H1 (cell line): Measurements from ENCODE around the gene TIA1. TPM values are rescaled to one million over a fixed set of nuclear protein-coding genes. Genes with fewer than 3 reads are reported as not detected.

ENCODE experiments used
- CTCF ChIA-PET: fragments of 300-600 bp; sonication (Branson Sonifier 250); formaldehyde crosslinking; loops from one replicate; lab custom pipeline; 2021; ENCODE audit not compliant: partially characterized antibody; lab: Charles Lee
- POLR2A ChIA-PET: fragments of 300-600 bp; sonication (Branson Sonifier 250); formaldehyde crosslinking; loops from one replicate; lab custom pipeline; 2021; ENCODE audit warnings: inconsistent platforms; ENCODE audit not compliant: partially characterized antibody; lab: Charles Lee
- DNase-seq, 2 experiments: peaks; one replicate each; pipeline versions ENCODE4 v3.0.0 to v3.0.0-alpha.2; 2010 to 2022; ENCODE audit warnings: low spot score in 2 of 2, low read depth in 1 of 2, mixed read lengths in 1 of 2
- FAIRE-seq: peaks from 2 replicates; lab custom pipeline; 2011; peaks lifted over from hg19 to GRCh38; lab: Jason Lieb, UNC
- H2AFZ ChIP-seq: 2 replicates; pipeline ENCODE4 v1.8.1; 2012; ENCODE audit warnings: low read length, inconsistent platforms
- H2AK5ac ChIP-seq: 2 replicates; pipeline ENCODE4 v1.6.1; 2013; ENCODE audit warnings: low read depth, low read length
- H2BK120ac ChIP-seq: replicated peaks from 2 replicates; pipeline ENCODE3; 2013; ENCODE audit warnings: low read depth, low read length, inconsistent platforms
- H2BK12ac ChIP-seq: 2 replicates; pipeline ENCODE4 v1.6.1; 2013; ENCODE audit warnings: low read depth, low read length
- H2BK15ac ChIP-seq: 2 replicates; pipeline ENCODE4 v1.6.1; 2013; ENCODE audit warnings: low read length
- H2BK20ac ChIP-seq: 2 replicates; pipeline ENCODE4 v1.6.1; 2013; ENCODE audit warnings: low read length
- H2BK5ac ChIP-seq: 2 replicates; pipeline ENCODE4 v1.6.1; 2013; ENCODE audit warnings: low read depth, low read length
- H3K14ac ChIP-seq: 2 replicates; pipeline ENCODE4 v1.6.1; 2013; ENCODE audit warnings: inconsistent platforms; ENCODE audit not compliant: insufficient read length
- H3K18ac ChIP-seq: 2 replicates; pipeline ENCODE4 v1.6.1; 2013; ENCODE audit warnings: low read length; ENCODE audit errors: extremely low read depth
- H3K23ac ChIP-seq: 2 replicates; pipeline ENCODE4 v1.6.1; 2013; ENCODE audit warnings: inconsistent platforms; ENCODE audit not compliant: insufficient read length
- H3K23me2 ChIP-seq: 2 replicates; pipeline ENCODE4 v1.6.1; 2013; ENCODE audit warnings: low read depth, low read length
- H3K27ac ChIP-seq: 2 replicates; pipeline ENCODE4 v1.6.1; 2011; ENCODE audit warnings: low read depth, low read length, inconsistent platforms
- H3K27me3 ChIP-seq, 4 experiments: replicated peaks in 1 of 4; 1 replicate in 1 of 4; 2 replicates in 3 of 4; pipeline versions ENCODE4 v1.6.1 to v1.8.1; 2011 to 2013; ENCODE audit warnings: low read length in 3 of 4, mild to moderate bottlenecking in 3 of 4, inconsistent platforms in 2 of 4, mixed read lengths in 2 of 4, moderate library complexity in 1 of 4; ENCODE audit not compliant: control insufficient read depth in 3 of 4, insufficient read depth in 3 of 4; ENCODE audit errors: extremely low read depth in 1 of 4
- H3K36me3 ChIP-seq, 4 experiments: 2 replicates each; pipeline versions ENCODE4 v1.6.1 to v1.8.1; 2011 to 2013; ENCODE audit warnings: mild to moderate bottlenecking in 4 of 4, low read length in 3 of 4, moderate library complexity in 2 of 4, control low read depth in 1 of 4, inconsistent platforms in 1 of 4; ENCODE audit not compliant: insufficient read depth in 4 of 4, control insufficient read depth in 2 of 4
- H3K4ac ChIP-seq: replicated peaks from 2 replicates; pipeline ENCODE3; 2013; ENCODE audit warnings: low read length, low read depth, mixed read lengths, inconsistent platforms; ENCODE audit not compliant: insufficient read length
- H3K4me1 ChIP-seq, 4 experiments: replicated peaks in 1 of 4; 1 replicate in 1 of 4; 2 replicates in 3 of 4; pipeline versions ENCODE4 v1.6.1 to v1.8.1; 2011 to 2013; ENCODE audit warnings: low read length in 3 of 4, inconsistent platforms in 2 of 4, mixed read lengths in 1 of 4; ENCODE audit not compliant: insufficient read depth in 4 of 4, control insufficient read depth in 3 of 4
- H3K4me2 ChIP-seq, 2 experiments: 2 replicates each; pipeline versions ENCODE4 v1.6.1 to v1.8.1; 2011 to 2013; ENCODE audit warnings: low read depth in 2 of 2, low read length in 2 of 2, control low read depth in 1 of 2, inconsistent platforms in 1 of 2, mild to moderate bottlenecking in 1 of 2; ENCODE audit not compliant: insufficient read depth in 1 of 2
- H3K4me3 ChIP-seq, 4 experiments: fragments of 200-600, 300-600 bp in 1 of 4; sonication (generic), shearing (Covaris generic), sonication (Bioruptor Twin) in 1 of 4; 2 replicates each; pipeline versions ENCODE4 v1.5.1 to v1.8.1; 2011 to 2016; ENCODE audit warnings: low read length in 4 of 4, low read depth in 3 of 4, control low read depth in 2 of 4, inconsistent platforms in 2 of 4, mild to moderate bottlenecking in 2 of 4, mixed read lengths in 1 of 4, moderate library complexity in 1 of 4; ENCODE audit not compliant: insufficient read depth in 2 of 4; ENCODE audit errors: extremely low read depth in 1 of 4
- H3K56ac ChIP-seq: replicated peaks from 2 replicates; pipeline ENCODE3; 2013; ENCODE audit warnings: low read depth, mild to moderate bottlenecking, mixed read lengths, low read length, inconsistent platforms; ENCODE audit not compliant: insufficient read length
- H3K79me1 ChIP-seq: 2 replicates; pipeline ENCODE4 v1.6.1; 2013; ENCODE audit warnings: low read depth, low read length, control low read depth
- H3K79me2 ChIP-seq, 2 experiments: 2 replicates each; pipeline versions ENCODE4 v1.6.1 to v1.8.1; 2012 to 2013; ENCODE audit warnings: low read length in 2 of 2, mild to moderate bottlenecking in 2 of 2, inconsistent platforms in 1 of 2; ENCODE audit not compliant: insufficient read depth in 2 of 2, control insufficient read depth in 1 of 2
- H3K9ac ChIP-seq, 4 experiments: replicated peaks in 1 of 4; 1 replicate in 1 of 4; 2 replicates in 3 of 4; pipeline versions ENCODE4 v1.6.1 to v1.8.1; 2011 to 2013; ENCODE audit warnings: low read depth in 3 of 4, low read length in 3 of 4, control low read depth in 2 of 4, mild to moderate bottlenecking in 2 of 4, moderate library complexity in 2 of 4, inconsistent platforms in 1 of 4; ENCODE audit errors: extremely low read depth in 1 of 4
- H3K9me3 ChIP-seq, 2 experiments: 2 replicates each; pipeline versions ENCODE4 v1.6.1 to v1.8.1; 2012 to 2013; ENCODE audit warnings: mild to moderate bottlenecking in 2 of 2, moderate library complexity in 2 of 2, control low read depth in 1 of 2, inconsistent platforms in 1 of 2, low read depth in 1 of 2, low read length in 1 of 2, mixed read lengths in 1 of 2; ENCODE audit not compliant: insufficient read depth in 2 of 2
- H4K20me1 ChIP-seq, 2 experiments: replicated peaks in 1 of 2; 2 replicates each; pipeline versions ENCODE3 to v1.8.1; 2011 to 2013; ENCODE audit warnings: inconsistent platforms in 2 of 2, low read length in 2 of 2, mild to moderate bottlenecking in 1 of 2; ENCODE audit not compliant: insufficient read depth in 2 of 2, control insufficient read depth in 1 of 2
- H4K5ac ChIP-seq: 2 replicates; pipeline ENCODE4 v1.6.1; 2013; ENCODE audit warnings: low read length, low read depth, mixed read lengths, inconsistent platforms; ENCODE audit not compliant: insufficient read length
- H4K8ac ChIP-seq: 2 replicates; pipeline ENCODE4 v1.8.0; 2013; ENCODE audit warnings: mild to moderate bottlenecking, moderate library complexity, low read length, inconsistent platforms; ENCODE audit not compliant: insufficient read depth; ENCODE audit errors: extremely low read depth
- H4K91ac ChIP-seq: replicated peaks from 2 replicates; pipeline ENCODE3; 2013; ENCODE audit warnings: low read length, mixed read lengths, inconsistent platforms; ENCODE audit not compliant: insufficient read length
- TAF7 ChIP-seq: optimal IDR thresholded peaks from 2 replicates; pipeline ENCODE3; 2011; ENCODE audit warnings: low read depth, mild to moderate bottlenecking, inconsistent platforms, low read length, moderate library complexity, borderline replicate concordance
- whole genome bisulfite sequencing, 2 experiments: shearing (Covaris generic) in 1 of 2; methylation state at CpG; one replicate each; pipeline versions ENCODE4 v1.1.6 to v1.1.7; 2013 to 2015; ENCODE audit warnings: low lambda C conversion rate in 2 of 2, mixed read lengths in 2 of 2, inconsistent platforms in 1 of 2, low coverage in 1 of 2, missing lambda C conversion rate in 1 of 2; ENCODE audit not compliant: insufficient replicate concordance in 2 of 2, insufficient coverage in 1 of 2, insufficient read length in 1 of 2; ENCODE audit errors: extremely low coverage in 1 of 2, missing lambda C conversion rate in 1 of 2; 5-methylcytosine and 5-hydroxymethylcytosine counted together
- polyA plus RNA-seq, 7 experiments: library from polyadenylated mRNA; depleted of rRNA in 3 of 7; stranded (reverse) in 5 of 7; unstranded in 2 of 7; fragments of >200 nt in 5 of 7; fragments of 200-250 nt in 2 of 7; gene quantifications; 1 replicate in 5 of 7; 2 replicates in 1 of 7; 4 replicates in 1 of 7; pipeline versions ENCODE4 v1.2.1 to v1.2.3, GENCODE V29; 2011 to 2013; ENCODE audit warnings: missing spikeins in 2 of 7, mixed read lengths in 2 of 7
- total RNA-seq: library from RNA; stranded (reverse); fragmentation: NEBNext Ultra II Directional; extraction: Animal tissue kit (Norgen Biotek cat#: 25700); gene quantifications from 2 replicates; pipeline ENCODE4 v1.2.1, GENCODE V29; 2021

The TIA1 gene
- total and polyA plus RNA-seq, 2 of the 8 experiments (the other 6 are each of a cell fraction or from before 2014, with no cell fraction given) = 58.6 to 181 TPM

- no peak overlapping the region for H2AFZ ChIP-seq
- no peaks in the 10 kb centered on the region for H3K79me2 ChIP-seq
- no peak overlapping the region for H3K4me2 ChIP-seq
- H3K9ac ChIP-seq = no peak overlapping the region
- peaks cover 0 to 1% of the 10 kb centered on the region in 2 experiments for H4K20me1 ChIP-seq
- no peak overlapping the region for H2AK5ac ChIP-seq
- no peak overlapping the region for H3K56ac ChIP-seq
- H3K36me3 ChIP-seq = no peaks in the 10 kb centered on the region
- no peaks in the 10 kb centered on the region for H3K27me3 ChIP-seq
- ChIA-PET CTCF (interaction anchor here (1.5 kb wide), 1 partner anchor 11 kb away, joined by 3 read pairs; the partner anchor contains the start of gene C2orf42), POLR2A (interaction anchor here (0.8 to 2.0 kb wide), 13 partner anchors 9 to 116 kb away, joined by 3 to 10 read pairs (median 3); partner anchors contain the start of genes C2orf42 and FAM136A)
- no peak overlapping the region for H3K14ac ChIP-seq
- H3K79me1 ChIP-seq = no peaks in the 10 kb centered on the region
- H3K23me2 ChIP-seq = no peaks in the 10 kb centered on the region
- H3K27ac ChIP-seq = no peak overlapping the region
- no peak overlapping the region for H2BK12ac ChIP-seq
- no peaks in the 10 kb centered on the region for H3K9me3 ChIP-seq
- no peak overlapping the region for H4K91ac ChIP-seq
- no peak overlapping the region for H2BK120ac ChIP-seq
- H2BK5ac ChIP-seq = 0 out of 2 replicates have a peak overlapping the region, but pooled peaks have one; percentile 8
- 87% methylated on average over 9 of the region's 9 CpGs; no CpG with 5 or more reads in 1 of the 2 experiments for WGBS, 2 experiments
- H3K18ac ChIP-seq = no peak overlapping the region
- H3K4ac ChIP-seq = no peak overlapping the region
- H3K4me3 ChIP-seq = no peak overlapping the region
- no peak overlapping the region for H2BK15ac ChIP-seq
- DNase-seq (no peak), FAIRE-seq (no peak)
- H3K4me1 ChIP-seq = no peaks in the 10 kb centered on the region; a peak in 1 of 7 replicates
- H4K5ac ChIP-seq = no peak overlapping the region
- H2BK20ac ChIP-seq = no peak overlapping the region
- H4K8ac ChIP-seq = peak overlapping the region; percentile 5; the same call in 1 of the 2 replicates
- TF ChIP-seq TAF7 = no peak
- H3K23ac ChIP-seq = no peak overlapping the region
Observed at GRCh38 chr2:70202236-70202806, 46.1 kb downstream of the TIA1 start.
